NCI-H82 (cell line): ENCODE results near the gene GDPD5.

Experiments
- DNase-seq: peaks from one replicate; lab custom pipeline; 2025; lab: John Stamatoyannopoulos, UW

Gene GDPD5

GRCh38 chr11:75399344-75400145, 126.2 kb downstream of the GDPD5 start, which contains the start of gene RPS3:
Gene RPS3, plus strand, starts transcription at chr11:75399518. Its CDS starts 30 bp downstream, at chr11:75399548.
- DNase-seq: peak; percentile 94

GRCh38 chr11:75398906-75399305, 126.8 kb downstream of the GDPD5 start:
- DNase-seq: no peak

GRCh38 chr11:75394085-75394840, 131.5 kb downstream of the GDPD5 start:
- DNase-seq: no peak

DNA sequence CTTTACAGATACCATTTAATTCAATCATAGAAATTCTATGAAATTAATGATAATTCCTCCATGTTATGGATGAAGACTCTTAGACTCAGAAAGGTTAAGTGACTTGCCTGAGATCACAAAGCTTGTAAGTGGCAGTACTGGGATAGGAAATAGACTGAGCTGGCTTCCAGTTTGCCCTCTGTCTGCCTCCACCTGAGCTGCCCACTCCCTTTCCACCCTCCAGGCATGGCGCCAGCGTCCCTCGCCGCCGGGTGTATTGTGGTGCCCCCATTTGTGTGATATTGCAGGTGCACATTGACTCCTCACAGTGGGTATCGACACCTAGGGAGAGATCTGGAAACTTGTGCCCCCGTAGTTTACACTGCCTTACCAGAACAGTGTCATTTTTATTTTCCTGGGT, 135.8 kb downstream of the GDPD5 start:
- no peak for DNase-seq

- no peak for DNase-seq
Measured at GRCh38 chr11:75389276-75389605, 136.5 kb downstream of the GDPD5 start.

- peak; percentile 84 for DNase-seq
Measured at GRCh38 chr11:75388386-75389275, 137.1 kb downstream of the GDPD5 start.

- DNase-seq: no peak
Measured at GRCh38 chr11:75387736-75388294, 137.9 kb downstream of the GDPD5 start.

DNA sequence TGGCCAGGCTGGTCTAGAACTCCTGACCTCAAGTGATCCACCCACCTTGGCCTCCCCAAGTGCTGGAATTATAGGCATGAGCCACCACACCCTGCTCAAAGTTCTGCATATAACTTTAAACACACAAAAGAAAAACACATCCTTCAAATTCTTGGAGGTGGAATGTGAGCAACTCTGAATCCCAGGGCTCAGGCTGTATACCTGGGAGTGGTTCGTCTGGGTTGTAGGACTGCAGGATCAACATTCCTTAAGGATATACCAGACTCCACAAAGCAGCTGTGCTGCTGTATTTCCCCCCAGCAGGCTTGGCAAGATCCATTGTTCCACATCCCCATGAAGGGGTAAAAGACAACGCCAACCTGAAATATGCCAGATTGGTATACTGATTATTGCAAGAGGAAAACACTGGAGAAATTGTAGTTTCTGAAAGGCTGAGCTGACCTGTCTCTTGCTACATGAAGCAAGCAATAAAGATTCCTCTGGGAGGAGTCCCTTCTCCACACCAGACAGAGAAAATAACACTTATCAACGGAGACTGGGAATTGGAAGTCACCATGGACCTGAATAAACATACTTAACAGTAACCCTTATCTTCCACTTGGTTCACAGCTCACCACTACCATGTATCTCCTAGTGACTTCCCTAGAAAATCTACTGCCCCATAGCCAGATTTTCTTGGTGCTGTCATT, 138.7 kb downstream of the GDPD5 start:
- DNase-seq: no peak
